GM19467 (cell line): ENCODE data around the gene EWSR1.

Experiments
- ATAC-seq: cut with Tn5 transposase; IDR thresholded peaks from one replicate; pipeline ENCODE4 v1.9.1; 2021; ENCODE audit warnings: mild to moderate bottlenecking, moderate library complexity; ENCODE audit not compliant: unreplicated experiment

The EWSR1 gene

GRCh38 chr22:29315286-29316140 lies 47.4 kb downstream of the EWSR1 start, which contains the start of gene RASL10A:
Gene RASL10A (minus strand): TSS chr22:29315697. CDS start chr22:29315246, 451 bp downstream.
- no peak for ATAC-seq

DNA sequence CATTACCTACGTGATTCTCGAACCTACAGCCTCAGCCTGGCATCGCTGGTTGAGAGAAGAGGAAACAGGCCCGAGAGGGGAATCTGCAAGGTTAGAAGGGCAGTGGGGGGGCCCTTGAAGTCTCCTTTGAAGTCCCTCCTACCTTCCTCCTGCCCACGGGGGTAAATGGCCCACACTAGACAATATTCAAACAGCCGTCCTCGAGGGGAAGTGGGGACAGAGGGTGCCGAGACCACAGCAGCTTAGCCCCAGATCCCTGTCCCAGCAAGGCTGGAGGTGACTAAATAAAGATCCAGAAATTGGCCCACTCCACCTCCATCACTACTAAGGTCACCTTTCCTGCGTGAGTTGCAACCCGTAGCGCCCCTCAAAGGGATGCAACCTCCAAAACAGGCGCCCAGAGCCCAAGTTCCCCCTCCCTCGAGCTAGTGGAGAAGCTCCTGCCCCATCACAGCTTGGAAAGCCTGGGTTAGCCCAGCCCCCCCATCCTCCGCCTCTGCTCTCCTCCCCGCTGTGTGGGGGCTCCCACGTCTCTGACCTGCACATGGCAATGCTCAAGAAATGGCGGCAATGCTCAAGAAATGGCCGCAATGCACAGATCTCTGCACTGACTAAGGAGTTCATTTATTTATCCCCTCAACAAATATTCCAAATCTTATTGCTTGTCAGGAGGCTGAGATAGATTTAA lies 48.2 kb downstream of the EWSR1 start:
- ATAC-seq: no peak

DNA sequence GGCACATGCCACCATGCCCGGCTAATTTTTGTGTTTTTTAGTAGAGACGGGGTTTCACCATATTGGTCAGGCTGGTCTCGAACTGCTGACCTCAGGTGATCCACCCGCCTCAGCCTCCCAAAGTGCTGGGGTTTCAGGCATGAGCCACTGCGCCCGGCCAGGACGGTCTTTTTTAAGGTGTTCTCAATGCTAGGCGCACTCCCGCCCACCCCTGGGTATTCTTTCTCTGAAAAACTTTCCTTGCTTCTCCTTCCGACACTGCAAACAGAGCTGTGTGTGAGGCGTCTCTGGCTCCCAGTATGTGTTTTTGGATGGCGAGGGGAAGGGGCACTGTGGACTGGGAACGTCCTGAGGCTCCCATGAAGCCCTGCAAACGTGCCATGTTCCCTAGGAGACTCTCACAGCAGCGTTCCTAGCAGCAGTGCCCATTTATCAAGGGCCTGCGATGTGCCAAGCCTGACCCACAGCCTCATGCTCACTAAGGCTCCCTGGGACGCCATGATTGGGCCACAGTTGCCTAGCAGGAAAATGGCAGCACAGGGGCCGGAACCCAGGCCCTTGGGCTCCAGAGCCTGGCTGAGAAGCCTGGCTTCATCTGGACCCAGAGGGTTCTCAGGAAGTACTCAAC lies 49.9 kb downstream of the EWSR1 start:
- no peak for ATAC-seq

- ATAC-seq: no peak
Observed at GRCh38 chr22:29319072-29319471, 51.0 kb downstream of the EWSR1 start.

GRCh38 chr22:29320546-29320945 lies 52.5 kb downstream of the EWSR1 start:
- no peak for ATAC-seq

GRCh38 chr22:29323641-29324040 lies 55.6 kb downstream of the EWSR1 start:
- no peak for ATAC-seq

GRCh38 chr22:29325356-29325755 lies 57.3 kb downstream of the EWSR1 start:
- ATAC-seq: no peak

- no peak for ATAC-seq
Observed at GRCh38 chr22:29325785-29326315, 57.8 kb downstream of the EWSR1 start.

DNA sequence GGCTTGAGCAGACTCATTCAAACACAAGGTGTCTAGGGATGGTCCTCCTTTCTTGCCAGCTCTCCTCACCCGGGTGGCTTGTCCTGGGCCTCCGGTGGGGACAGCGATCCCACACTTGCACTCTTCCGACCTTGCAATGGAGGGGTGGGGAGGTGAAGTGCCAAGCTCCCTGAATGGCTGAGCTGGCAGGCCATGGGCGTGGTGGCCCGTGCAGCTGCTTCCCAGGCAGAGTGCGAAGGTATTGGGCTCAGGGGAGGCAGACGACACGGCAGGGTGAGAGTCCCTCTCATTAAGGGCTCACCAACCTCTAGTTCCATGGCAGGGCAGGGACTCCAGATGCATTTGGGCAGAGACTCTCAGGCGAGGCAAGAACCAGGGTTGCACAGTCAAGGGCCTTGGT lies 58.4 kb downstream of the EWSR1 start:
- ATAC-seq: no peak

GRCh38 chr22:29327089-29327764 lies 59.2 kb downstream of the EWSR1 start:
- no peak for ATAC-seq

- no peak for ATAC-seq
Observed at GRCh38 chr22:29328055-29328454, 60.0 kb downstream of the EWSR1 start.

DNA sequence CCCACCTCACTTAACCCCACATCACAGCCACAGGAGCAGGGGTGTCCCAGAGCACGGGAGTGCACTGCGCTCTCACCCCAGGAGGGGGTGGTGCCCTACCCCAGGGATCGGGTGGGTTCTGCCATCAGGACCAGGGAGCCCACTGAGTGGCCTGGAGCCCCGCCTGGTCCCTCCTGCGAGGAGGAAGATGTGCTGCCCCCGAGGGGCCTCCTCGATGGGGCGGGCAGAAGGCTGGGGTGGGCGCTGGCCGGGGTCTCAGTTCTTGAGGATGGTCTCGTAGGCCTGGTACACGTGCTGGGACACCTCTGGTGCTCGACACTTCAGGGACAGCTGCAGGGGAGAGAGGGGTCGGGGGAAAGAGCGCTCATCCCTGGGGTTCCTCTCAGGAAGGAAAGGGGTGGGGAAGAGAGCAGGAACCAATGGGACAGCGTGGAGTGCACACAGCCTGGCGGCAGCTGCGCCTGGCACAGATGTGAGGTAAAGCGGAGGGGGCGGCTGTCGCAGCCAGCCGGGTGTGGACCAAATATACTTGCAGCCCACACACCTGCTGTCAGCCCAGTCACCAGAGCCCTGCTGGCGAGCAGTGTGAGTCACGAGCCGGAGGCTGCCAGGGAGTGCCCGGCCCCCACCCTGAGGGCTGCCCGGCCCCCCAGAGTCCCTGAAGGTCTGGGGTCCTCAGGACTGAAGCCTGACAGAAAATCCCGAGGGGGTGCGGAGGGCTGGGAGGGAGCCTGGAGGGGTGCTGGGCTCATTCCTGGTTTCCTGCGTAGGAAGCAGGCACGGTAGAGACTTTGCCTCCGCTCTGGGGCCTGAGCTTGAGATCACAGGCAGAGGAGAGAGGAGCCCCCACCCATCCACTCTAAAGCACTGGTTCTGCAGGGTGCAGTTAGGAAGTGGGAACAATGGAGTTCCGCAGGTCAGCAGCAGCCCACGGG lies 60.8 kb downstream of the EWSR1 start:
- ATAC-seq: no peak

GRCh38 chr22:29329581-29329980 lies 61.5 kb downstream of the EWSR1 start:
- ATAC-seq: no peak

- no peak for ATAC-seq
Observed at GRCh38 chr22:29330291-29330690, 62.2 kb downstream of the EWSR1 start.

GRCh38 chr22:29330753-29331152 lies 62.7 kb downstream of the EWSR1 start:
- ATAC-seq: no peak

- ATAC-seq: no peak
Observed at GRCh38 chr22:29331213-29331612, 63.1 kb downstream of the EWSR1 start.

DNA sequence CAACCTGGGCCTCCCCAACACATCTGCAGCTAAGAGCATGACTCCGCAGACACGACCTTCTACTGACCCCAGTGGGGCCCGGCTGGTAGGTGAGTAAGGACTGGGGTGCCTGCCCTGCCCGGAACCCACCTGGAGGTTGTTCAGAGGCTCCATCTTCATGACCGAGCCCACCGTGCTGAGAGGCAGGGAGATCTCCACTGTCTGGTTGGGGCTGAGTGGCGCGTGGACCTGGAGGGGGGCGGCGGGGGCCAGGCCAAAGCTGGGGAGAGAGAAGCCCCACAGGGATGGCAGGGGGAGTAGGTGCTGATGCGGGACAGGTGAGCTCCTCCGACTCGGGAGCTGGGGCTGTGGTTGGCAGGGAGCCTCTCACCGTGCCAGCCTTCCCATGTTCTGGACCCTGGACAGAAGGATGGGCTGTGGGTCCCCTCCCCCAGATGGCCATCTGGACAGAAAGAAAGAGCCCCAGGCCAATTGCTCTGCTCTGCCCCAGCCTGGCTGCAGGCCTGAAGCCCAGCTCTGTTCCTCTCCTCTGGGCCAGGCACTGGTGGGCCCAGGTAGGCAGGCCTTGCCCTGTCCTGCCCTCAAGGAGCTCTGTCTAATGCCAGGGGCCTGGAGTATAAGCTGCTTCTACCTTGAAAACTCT lies 63.7 kb downstream of the EWSR1 start:
- no peak for ATAC-seq

DNA sequence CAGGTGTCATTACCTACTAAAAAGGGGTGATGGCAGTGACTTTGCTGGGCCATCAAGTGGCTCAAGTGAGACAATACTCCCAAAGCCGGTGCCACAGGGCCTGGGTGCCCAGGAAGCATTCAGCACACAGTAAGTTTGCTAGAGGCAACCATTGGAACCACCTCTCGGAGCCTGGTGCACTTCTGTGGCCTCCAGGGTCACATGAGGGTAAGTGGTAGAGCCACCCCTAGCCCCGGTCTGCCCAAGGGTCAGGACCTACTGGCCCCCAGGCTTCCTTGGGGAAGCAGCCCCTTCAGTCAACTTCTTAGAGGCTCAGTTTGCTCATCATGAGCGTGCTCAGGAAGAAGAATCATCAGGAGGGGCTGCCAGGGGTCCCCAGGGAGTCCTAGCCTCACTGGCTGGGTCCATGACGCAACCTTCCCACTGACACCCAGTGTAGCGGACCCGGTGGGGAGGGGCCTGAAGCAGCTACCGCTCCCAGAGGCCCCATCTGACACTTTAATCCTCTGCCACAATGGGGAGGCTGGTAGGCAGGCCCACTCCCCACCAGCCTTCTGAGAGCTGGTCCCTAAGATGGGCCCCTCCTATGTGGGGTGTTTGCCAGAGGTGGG lies 64.9 kb downstream of the EWSR1 start:
- no peak for ATAC-seq

DNA sequence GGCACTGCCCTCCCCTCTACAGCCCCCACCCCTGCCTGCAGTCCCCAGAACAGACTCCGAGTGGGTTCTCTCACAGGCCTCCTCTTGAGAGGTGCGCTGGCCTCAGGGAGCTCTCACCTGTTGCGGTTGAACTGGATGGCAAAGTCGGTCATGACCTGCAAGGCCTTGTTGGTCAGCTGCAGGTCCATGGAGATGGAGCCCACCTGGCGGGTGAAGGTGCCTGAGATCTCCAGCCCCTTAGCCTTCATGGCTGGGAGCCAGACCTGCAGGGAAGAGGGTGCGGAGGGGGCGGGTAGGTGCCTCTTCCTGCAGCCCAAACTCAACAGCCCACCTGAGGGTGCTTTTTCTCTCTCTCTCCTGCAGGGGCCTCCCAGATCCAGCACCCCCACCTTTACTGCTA lies 66.1 kb downstream of the EWSR1 start:
- no peak for ATAC-seq
